Measurements from ENCODE around the gene UBE2E2.

The UBE2E2 gene

DNA sequence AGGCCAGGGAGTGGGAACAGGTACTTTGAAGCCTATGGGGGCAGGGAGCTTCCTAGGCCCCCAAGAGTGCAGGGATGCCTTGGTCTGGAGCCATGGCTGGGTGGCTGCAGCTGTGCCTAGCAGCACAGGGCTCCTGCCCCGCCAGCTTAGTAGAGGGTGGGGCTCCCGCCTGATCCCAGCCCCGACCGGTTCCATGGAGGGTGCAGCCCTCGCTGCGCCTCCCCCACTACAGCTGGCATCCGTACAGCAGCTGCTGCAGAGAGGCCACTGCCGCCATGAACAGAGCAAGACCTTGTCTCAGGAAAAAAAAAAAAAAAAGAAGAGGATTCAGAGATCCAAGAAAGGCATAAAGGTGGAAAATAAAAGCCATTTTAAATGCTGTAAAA is 277.2 kb downstream of the UBE2E2 start:
- DNase-seq (ENCODE audit: low spot score) = no peak

DNA sequence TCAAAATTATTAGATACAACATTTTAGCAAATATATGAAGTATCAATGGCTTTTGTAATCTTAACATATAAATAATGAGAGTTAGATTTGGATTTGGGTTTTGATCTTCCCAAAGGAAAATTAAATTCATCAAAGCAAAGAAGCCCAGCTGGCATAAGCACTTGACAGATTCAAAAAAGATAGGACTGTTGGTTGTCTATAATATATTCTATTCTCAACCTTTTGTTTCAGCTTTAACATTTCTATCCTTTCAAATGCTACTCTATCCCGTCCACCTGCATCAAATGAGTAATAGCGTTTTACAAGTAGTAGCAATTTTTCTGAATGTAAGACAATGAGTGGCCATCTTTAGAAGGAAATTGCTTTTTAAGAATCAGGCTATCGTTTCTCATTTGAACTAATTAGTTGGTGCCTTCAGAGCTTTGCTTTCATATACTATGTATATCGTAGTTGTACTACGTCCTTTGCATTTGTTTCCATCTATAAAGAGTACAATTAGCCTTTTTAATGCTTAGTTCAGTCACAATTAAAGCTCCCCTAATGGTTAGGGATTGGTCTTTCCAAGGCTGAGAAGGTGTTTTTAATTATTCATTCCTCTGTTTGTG is 278.0 kb downstream of the UBE2E2 start:
- no peak for DNase-seq (ENCODE audit: low spot score)

DNA sequence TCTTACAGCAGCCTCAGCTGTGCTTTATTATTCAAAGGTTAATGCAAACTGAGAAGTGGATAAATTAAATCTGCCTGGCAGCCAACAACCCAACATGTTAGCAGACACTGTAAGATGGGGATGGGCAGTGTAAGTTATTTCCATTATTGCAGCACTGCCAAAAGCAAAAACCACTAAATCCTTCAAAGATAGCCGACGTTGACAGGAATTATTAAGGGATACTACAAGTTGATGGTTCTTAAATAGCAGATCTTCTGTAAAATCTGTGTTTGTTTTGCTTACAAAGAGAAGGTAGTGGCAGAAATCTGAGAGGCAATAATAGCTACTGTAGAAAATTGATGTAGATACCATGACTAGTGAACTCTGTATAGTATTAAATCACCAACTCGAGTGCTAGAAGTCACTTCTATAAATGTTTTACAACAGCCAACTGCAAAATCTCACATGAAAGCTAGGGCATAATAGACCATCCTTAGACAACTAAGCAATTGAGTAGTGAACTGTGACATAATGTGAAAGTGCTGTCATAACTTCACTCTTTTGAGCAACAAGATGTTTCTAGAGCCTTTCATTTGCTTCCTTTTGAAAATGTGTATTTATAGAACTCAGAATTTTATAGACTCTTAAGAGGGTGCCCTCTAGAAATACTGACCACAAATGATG is 278.6 kb downstream of the UBE2E2 start:
- no peak for DNase-seq (ENCODE audit: low spot score)

- DNase-seq (ENCODE audit: low spot score) = no peak
Measured at GRCh38 chr3:23484386-23484785, 281.3 kb downstream of the UBE2E2 start.

GRCh38 chr3:23485922-23486321 is 282.8 kb downstream of the UBE2E2 start:
- DNase-seq (ENCODE audit: low spot score) = no peak

- DNase-seq (ENCODE audit: low spot score) = no peak
Measured at GRCh38 chr3:23487015-23487414, 283.9 kb downstream of the UBE2E2 start.

DNA sequence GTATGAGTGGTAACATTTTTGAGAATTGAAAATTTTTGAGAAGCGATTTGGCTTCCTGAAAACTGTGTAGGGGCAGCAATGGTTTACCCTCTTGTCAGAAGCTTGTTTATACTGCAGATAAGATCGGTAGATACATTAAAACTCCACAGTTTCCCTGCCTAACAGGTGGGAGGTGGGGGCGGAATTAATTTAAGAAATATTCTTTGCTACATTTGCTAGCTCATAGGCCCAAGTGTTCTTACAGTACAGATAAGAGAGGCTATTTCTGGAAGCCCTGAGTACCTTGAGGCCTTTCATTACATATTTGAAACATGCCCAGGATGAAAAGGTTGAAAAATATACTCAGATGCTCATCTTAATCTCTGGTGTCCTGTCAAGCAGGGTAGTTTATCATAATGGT is 285.5 kb downstream of the UBE2E2 start:
- DNase-seq (ENCODE audit: low spot score) = no peak

DNA sequence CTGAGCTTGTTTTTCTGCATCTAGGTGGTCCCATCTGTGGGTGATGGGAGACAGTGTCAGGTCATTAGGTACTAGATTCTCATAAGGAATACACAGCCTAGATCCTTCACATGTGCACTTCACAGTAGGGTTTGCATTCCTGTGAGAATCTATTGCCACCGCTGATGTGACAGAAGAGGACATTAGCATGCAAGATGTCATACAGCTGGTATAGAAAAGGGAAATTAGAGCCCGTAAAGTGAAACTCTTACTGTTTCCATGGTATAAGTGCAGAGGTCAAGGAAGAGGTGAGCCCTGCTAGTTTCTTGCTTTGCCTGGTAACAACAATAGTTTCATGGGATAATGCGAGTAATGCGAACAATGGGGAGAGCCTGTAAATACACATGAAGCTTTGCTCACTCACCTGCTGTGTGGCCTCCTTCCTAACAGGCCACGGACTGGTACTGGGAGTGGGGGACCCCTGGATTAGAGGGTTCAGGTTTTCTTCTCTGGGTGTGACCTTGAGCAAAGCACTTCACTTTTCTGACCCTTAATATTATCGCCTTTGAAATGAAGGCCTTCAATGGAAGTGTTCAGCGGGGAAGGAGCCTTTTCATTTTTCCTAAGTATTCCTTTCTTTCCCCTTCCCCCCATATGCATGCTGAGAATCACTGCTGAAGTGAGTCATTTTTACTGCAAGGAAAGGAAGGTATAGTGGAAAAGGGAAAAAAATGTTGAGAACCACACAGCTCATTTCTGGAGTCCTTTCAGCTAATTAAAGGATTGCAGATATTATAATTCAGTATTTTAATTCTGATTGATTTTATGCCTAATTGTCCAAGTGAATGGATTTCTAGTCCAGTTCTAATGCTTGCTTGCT is 286.4 kb downstream of the UBE2E2 start:
- DNase-seq (ENCODE audit: low spot score) = no peak

- DNase-seq (ENCODE audit: low spot score) = no peak
Measured at GRCh38 chr3:23490459-23490858, 287.3 kb downstream of the UBE2E2 start.

DNA sequence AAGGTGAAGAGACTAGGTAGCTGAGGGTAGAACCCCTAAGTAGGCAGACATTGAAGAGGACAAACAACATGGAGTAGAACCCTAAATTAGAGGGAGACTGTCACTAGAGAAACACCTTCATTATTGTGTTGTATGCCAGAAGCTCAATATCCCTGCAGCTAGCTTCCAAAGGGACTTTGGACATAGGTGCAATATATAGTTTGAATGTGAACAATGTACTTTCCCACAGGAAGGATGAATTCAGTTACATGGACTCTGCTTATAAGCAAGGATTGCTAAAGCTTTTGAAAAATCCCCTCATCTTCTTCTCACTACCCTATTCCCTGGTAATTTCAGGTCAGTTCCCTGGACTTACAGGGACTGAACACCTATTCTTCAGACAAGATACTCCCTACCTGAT is 288.9 kb downstream of the UBE2E2 start:
- DNase-seq (ENCODE audit: low spot score) = no peak

DNA sequence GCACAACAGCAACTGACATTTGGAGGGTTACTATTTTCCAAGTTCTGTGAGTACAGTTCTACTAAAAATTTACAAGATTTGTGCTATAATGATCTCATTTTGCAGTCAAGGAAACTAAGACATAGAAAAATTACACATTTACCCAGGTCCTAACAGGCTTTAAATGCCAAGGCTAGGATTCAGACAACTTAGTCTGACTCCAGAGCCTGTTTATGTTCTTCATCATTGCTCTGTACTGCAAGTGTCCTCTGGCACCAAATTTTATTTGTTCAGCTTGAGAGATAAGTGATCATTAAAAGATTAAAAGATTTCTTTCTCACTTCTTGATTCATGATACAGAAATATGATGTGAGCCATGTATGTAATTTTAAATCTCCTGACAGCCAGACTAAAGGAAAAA is 290.8 kb downstream of the UBE2E2 start:
- DNase-seq (ENCODE audit: low spot score) = no peak

DNA sequence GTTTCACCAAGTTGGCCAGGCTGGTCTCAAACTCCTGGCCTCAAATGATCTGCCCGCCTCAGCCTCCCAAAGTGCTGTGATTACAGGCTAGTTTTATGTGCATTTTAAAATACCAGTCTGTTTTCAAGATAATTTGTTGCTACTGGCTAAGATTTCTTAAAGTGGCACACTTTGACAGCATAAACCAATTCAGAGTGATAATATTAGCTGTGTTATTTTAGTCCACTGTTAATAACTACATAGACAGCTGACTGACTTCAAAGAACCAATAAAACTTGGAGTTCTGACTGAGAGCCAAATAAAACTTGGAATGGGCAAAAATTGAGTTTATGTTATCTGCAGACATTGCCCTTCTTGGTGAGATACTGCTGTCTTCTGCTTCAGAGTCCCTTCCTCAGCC is 291.8 kb downstream of the UBE2E2 start:
- no peak for DNase-seq (ENCODE audit: low spot score)

- DNase-seq (ENCODE audit: low spot score) = no peak
Measured at GRCh38 chr3:23495507-23495906, 292.4 kb downstream of the UBE2E2 start.

DNA sequence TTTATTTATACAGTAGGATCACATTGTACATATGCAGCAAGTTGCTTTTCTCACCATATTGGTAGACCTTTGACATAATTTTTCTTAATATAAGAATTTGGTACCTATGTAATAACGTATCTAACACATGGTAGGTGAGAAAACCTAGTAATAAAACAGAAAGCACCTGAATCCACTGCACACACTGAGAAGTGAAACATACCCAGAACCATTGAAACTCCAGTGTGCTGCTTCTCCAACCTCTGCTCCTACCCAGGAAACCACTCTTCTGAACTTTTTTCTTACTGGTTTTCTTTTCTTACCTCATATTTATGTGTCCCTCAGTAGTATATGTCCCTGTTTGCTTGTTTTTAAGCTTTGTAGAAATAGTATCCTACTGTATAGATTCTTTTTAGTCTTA is 293.0 kb downstream of the UBE2E2 start:
- no peak for DNase-seq (ENCODE audit: low spot score)

DNA sequence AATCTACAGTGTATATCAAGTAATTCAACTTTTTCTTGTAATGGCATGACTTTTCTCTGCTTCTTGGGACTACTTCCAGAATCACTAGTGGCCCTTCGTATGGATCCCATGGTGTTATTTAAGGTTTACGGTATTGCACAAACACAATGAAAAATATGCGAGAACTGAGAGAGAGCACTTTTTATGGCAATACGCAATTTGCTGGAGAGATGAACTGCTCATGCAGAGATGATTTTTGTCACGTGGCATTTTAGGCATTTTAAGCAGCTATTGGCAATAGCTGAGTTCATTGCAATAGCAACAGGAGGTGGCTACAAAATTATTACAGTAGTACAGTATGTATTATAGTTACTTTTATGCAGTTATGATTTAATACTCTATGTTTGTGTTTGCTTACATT is 294.0 kb downstream of the UBE2E2 start:
- no peak for DNase-seq (ENCODE audit: low spot score)

DNA sequence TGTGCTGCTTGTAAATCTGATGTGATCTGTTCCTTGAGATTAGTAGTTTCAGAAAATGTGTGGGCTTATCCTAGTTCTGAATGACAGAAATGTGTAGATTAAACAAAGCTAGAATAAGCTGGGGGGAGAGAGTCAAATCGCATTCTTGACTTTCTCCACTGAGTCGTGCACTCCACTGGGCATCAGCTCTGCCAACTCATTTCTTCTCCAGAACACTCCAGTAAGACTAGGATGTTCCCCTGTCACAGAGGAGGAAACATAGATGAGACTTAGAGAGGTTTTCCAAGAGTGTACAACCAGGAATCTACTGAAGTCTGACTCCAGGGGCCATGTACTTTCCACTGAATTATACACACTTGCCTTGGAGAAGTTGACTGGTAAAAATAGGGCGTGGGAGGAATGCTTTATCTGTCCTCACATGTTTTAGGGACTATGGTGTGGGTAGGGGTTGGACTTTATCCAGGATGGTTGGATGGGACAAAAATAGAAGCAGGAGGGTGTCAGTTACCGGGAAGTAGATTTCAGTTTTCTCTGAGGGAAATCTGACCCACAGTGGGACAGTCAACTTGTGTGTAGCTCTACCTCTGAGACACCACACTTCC is 298.2 kb downstream of the UBE2E2 start:
- DNase-seq (ENCODE audit: low spot score) = no peak

DNA sequence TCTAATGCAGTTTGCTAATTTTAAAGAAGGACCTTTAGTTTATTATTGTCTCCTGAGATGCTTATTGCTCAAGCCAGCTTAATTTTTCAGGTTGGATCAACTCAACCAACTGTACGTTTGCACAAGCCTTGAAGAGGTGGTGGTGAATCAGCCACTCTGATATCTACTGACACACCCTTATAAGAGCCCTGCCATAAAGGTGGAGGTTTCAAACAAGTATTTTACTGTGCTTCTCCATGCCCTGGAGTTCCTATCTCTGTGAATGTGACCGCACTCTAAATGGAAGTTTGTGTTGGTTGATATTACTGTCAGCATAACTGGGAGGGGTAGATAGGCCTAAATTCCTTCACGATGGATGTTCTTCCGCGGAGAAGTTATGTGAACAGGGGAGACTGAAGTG is 305.3 kb downstream of the UBE2E2 start:
- DNase-seq (ENCODE audit: low spot score) = no peak

DNA sequence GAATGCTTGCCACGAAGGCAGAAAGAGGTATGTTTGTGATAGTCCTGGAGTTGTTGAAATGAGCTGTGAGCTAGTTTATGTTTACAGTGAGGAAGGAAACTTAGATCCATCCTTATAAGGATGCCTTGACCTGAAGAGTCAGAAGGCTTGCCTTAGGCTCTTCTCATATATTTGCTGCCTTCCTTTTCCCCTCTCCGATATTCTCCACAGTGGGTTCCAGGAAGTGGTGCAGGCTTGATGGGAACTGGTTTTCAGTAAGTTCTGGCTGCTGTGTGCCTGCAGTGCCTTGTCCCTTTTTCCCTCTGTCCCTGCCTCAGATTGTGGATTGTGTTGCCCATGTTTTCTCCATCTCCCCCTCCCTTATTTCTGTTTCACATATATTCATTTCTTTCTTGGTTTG is 315.3 kb downstream of the UBE2E2 start:
- peak; percentile 9 for DNase-seq (ENCODE audit: low spot score)

DNA sequence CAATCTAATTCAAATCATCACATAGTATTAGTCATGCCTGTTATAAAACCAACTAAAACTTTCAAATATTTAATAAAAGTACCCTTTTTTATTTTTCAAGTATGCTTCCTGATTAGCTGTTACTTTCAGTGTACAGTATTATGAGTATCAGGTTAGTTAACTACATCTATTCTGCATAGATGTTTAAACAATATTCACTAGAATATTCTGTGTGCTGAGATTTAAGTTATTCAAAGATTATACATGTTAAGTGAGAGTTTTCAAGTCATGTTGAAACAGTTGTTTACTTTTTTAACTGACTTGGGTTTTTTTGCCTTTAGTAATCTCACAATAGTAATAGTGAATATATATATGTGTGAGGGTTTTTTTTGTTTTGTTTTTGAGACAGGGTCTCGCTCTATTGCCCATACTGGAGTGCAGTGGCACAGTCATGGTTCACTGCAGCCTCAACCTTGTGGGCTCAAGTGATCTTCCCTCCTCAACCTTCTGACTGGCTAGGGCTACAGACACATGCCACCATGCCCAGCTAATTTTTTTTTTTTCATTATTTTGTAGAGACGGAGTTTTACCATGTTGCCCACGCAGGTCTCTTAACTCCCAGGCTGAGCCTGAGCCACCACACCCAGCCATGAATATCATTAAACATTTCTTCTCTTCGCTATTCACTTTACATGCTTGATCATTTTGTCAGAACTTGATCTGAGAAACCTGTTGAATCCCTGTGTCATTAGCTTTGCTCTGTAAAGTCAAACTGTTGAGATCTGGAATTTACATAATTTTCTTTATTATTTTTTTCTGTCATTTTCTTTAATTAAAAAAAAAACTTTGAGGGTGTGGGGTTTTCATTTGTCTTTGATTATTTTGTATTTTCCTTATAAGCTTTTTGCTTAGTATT is 316.4 kb downstream of the UBE2E2 start:
- DNase-seq (ENCODE audit: low spot score) = peak; percentile 73

DNA sequence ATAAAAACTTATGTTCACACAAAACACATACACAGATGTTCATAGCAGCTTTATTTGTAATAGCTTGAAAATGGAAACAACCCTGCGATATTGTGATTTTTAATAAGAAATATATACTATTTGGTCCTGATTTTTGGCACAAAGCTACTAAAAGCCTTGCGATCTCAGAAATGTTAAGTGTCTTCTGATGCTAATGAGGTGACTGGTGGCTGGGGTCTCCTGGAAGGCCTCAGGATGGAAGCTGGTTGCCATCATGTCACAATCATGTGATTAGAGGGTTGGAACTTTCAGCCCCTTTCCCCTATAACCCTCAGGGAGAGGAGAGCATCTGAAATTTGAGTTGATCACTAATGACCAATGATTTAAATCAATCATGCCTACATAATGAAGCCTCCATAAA is 324.2 kb downstream of the UBE2E2 start:
- no peak for DNase-seq (ENCODE audit: low spot score)

DNA sequence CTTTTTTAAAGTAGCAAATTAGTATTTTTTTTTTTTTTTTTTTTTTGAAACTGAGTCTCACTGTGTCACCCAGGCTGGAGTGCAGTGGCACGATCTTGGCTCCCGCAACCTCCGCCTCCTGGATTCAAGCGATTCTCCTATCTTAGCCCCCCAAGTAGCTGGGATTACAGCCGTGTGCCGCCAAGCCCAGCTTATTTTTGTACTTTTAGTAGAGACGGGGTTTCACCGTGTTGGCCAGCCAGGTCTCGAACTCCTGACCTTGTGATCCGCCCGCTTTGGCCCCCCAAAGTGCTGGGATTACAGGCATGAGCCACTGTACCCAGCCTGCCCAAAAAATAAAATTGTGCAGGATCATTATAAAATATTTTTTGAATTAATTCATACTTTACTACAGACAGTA is 330.5 kb downstream of the UBE2E2 start:
- DNase-seq (ENCODE audit: low spot score) = no peak

GRCh38 chr3:23533996-23534395 is 330.9 kb downstream of the UBE2E2 start:
- DNase-seq (ENCODE audit: low spot score) = no peak

All from NAMALWA (cell line).